ENCODE measurements around the gene PIP5KL1.
A peak's percentile ranks its signal among the peaks of the same experiment; 100 is the strongest.

PIP5KL1 gene, protein sequence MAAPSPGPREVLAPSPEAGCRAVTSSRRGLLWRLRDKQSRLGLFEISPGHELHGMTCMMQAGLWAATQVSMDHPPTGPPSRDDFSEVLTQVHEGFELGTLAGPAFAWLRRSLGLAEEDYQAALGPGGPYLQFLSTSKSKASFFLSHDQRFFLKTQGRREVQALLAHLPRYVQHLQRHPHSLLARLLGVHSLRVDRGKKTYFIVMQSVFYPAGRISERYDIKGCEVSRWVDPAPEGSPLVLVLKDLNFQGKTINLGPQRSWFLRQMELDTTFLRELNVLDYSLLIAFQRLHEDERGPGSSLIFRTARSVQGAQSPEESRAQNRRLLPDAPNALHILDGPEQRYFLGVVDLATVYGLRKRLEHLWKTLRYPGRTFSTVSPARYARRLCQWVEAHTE

DNA sequence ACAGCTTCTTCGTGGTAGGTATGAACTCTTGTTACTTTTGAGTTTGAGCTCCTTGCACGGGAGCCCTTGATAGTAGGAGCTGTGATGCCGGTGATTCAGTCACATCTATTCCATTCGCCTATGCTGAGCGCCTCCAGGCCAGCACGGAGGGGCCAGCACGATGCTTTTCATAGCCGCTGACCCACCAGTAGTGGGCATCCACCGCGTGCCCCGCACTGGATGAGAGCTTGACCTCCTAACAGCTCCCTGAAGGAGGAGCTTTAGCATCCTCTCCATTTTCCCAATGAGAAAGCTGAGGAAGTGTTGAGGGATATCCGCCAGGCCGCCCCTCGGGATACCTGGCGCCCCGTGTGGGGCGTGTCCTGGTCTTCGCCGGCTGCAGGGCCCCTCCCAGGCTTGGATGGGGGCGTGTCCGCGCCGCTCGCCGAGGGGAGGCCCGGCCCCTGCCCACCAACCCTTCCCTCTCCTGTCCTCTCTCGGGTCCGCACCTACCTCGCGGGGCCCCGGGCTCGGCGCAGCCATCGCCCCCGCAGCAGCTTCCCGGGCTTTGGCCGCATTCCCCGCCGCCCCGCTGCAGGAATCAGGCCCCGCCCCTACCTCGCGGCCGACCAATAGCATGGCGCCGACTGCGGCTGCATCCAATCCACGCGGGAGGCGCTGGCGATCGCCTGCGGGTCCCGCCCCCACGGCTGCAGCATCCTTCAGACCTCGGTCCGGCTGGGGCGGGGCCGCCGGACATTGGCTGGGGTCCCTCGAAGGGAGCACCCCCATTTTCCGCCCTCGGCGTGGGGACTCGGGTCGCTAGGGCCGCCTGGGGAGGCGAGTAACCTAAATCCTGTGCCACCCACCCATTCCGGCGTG lies at the start of gene PIP5KL1:
TSS of gene PIP5KL1 (minus strand) at position 547 of the 861 bp plus-strand sequence. CDS start at position 522, 25 bp downstream.
- Histone ChIP-seq H3K4me3 (ENCODE audit: low read depth, low read length) (peak within 1 kb of the TSS; percentile 61), H3K27me3 (ENCODE audit: insufficient read depth, low read depth, severe bottlenecking) (no peaks in the 10 kb centered on the region), H3K9me3 (ENCODE audit: severe bottlenecking) (no peaks in the 10 kb centered on the region), H3K27ac (peak within 1 kb of the TSS; percentile 9; the same call in 1 of the 2 replicates), H3K36me3 (peaks cover 11% of the 10 kb centered on the region)
- TF ChIP-seq, protein P1, sequence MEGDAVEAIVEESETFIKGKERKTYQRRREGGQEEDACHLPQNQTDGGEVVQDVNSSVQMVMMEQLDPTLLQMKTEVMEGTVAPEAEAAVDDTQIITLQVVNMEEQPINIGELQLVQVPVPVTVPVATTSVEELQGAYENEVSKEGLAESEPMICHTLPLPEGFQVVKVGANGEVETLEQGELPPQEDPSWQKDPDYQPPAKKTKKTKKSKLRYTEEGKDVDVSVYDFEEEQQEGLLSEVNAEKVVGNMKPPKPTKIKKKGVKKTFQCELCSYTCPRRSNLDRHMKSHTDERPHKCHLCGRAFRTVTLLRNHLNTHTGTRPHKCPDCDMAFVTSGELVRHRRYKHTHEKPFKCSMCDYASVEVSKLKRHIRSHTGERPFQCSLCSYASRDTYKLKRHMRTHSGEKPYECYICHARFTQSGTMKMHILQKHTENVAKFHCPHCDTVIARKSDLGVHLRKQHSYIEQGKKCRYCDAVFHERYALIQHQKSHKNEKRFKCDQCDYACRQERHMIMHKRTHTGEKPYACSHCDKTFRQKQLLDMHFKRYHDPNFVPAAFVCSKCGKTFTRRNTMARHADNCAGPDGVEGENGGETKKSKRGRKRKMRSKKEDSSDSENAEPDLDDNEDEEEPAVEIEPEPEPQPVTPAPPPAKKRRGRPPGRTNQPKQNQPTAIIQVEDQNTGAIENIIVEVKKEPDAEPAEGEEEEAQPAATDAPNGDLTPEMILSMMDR (IDR thresholded peaks at IDR 0.05; ENCODE audit: low read depth, low read length) = peak; percentile 56
- DNase-seq = peak; percentile 91

DNA sequence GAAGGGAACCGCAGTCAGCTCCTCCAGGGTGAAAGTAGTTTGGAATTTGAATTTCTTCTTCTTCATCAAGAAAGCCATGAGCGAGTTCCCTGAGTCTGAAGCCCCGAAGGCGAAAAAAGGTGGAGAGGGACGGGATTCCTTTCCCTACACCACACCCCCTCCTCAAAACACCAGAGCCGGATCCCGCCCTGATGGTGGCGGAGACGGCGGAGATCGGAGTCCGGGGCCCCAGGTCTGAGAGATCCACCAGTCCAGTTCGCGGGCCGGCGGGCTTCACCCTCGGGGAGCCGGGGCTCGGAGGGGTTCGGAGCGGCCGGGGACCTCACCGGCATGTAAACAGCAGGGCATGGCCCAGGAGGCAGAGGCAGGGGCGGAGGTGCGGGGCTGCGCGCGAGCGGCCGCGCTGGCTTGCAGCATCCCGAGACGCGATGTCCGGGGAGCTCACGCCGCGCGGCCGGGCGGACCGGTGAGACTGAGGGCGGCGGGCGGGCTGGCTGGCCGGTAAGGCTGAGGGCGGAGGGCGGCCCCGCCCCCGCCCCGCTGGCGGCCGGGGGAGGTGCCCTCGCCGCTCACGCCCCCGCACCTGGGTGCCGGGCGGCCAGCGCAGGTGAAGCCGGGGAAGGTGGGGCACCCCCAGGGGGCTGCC lies 49.6 kb upstream of the PIP5KL1 start:
- Histone ChIP-seq H3K9me3 (ENCODE audit: severe bottlenecking) (no peaks in the 10 kb centered on the region), H3K4me3 (ENCODE audit: low read depth, low read length) (peak overlapping the region; percentile 84), H3K36me3 (peaks cover 25% of the 10 kb centered on the region), H3K27ac (peak overlapping the region; percentile 70), H3K27me3 (ENCODE audit: insufficient read depth, low read depth, severe bottlenecking) (no peaks in the 10 kb centered on the region)
- peak; percentile 60 for DNase-seq
- TF ChIP-seq, protein P1 (IDR thresholded peaks at IDR 0.05; ENCODE audit: low read depth, low read length) = no peak

DNA sequence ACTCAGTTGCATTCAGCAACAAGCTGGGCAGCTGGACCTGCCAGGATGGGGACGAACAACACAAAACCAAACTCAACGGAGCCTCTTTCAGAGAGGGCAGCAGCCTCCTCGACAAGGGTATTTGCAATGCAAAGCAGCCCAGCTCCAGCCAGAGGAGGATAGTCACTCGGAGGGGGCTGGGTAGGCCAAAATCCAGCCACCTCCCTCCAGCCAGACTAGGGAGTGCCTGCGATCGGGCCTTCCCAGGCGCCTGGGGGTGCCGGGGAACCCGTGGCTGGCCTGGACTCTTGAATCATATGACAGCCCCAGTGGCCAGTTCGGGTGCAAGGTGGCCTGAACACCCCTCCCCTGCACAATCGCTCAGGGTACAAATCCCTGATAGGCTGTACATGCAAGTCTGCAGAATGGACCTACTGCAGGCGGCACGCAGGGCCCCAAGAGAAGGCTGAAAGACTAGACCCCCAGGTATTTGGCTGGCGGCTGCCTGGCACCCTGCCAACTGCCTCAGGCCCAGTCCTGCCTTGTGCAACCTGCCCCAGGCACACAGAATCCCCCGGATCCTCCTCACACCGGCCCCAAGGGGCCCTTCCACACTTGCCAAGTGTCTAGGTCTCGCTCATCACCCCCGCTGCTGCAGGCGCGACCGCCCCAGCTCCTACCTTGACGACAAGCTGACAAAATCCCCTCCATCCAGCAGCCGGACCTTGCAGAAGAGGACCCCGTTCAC lies 48.9 kb upstream of the PIP5KL1 start:
- Histone ChIP-seq H3K27me3 (ENCODE audit: insufficient read depth, low read depth, severe bottlenecking) (no peaks in the 10 kb centered on the region), H3K4me3 (ENCODE audit: low read depth, low read length) (peak overlapping the region; percentile 84), H3K27ac (peak overlapping the region; percentile 39; the same call in 1 of the 2 replicates), H3K36me3 (peaks cover 31% of the 10 kb centered on the region), H3K9me3 (ENCODE audit: severe bottlenecking) (no peaks in the 10 kb centered on the region)
- TF ChIP-seq, protein P1 (IDR thresholded peaks at IDR 0.05; ENCODE audit: low read depth, low read length) = no peak
- DNase-seq = no peak

GRCh38 chr9:127979015-127979332 lies 48.4 kb upstream of the PIP5KL1 start:
- H3K27ac ChIP-seq = no peak overlapping the region
- H3K4me3 ChIP-seq (ENCODE audit: low read depth, low read length) = peak overlapping the region; percentile 84
- no peaks in the 10 kb centered on the region for H3K27me3 ChIP-seq (ENCODE audit: insufficient read depth, low read depth, severe bottlenecking)
- H3K36me3 ChIP-seq = peaks cover 31% of the 10 kb centered on the region
- TF ChIP-seq, protein P1 (IDR thresholded peaks at IDR 0.05; ENCODE audit: low read depth, low read length) = no peak
- DNase-seq = no peak
- H3K9me3 ChIP-seq (ENCODE audit: severe bottlenecking) = no peaks in the 10 kb centered on the region

DNA sequence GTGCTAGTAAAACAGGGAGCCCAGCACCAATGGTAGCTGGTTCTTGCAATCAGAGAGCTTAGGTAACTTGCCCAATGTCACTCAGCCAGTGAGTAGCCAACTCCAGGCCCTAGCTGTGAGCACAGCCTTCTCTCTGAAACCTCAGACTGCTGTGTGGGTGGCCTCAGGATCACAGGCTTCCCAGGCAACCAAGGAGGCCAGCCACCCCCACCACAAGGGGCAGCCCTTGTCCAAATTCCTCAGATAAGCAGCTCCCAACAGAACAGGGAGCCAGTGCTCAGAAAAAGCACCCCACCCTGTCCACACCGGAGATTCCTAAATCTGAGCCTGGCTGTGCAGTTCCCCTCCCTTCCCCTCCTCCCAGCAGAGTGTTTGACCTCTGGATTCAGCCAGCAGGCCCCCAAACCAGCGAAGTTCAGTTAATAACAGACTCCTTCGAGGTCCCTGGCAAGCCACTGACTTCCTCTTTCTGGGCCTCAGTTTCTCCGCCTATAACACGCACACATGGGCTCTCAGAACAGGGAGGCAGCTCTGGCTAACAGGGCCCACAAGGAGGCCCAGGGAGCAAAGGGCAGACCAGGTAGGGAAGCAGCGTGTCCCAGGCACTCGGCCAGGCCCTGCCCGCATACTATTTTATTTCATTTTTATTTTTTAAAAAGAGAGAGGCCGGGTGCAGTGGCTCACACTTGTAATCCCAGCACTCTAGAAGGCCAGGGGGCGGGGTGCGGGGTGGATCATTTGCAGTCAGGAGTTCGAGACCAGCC lies 47.5 kb upstream of the PIP5KL1 start:
- no peak for DNase-seq
- peaks cover 31% of the 10 kb centered on the region for H3K36me3 ChIP-seq

More for the DNA sequence above, 47.5 kb upstream of the PIP5KL1 start:
- Histone ChIP-seq H3K27me3 (ENCODE audit: insufficient read depth, low read depth, severe bottlenecking) (no peaks in the 10 kb centered on the region), H3K27ac (no peak overlapping the region), H3K9me3 (ENCODE audit: severe bottlenecking) (no peaks in the 10 kb centered on the region), H3K4me3 (ENCODE audit: low read depth, low read length) (no peak overlapping the region)
- TF ChIP-seq, protein P1 (IDR thresholded peaks at IDR 0.05; ENCODE audit: low read depth, low read length) = no peak

Measured in WERI-Rb-1 (cell line).